IMR-90 (cell line): Measurements from ENCODE around the gene RAB25. TPM values are rescaled to one million over a fixed set of nuclear protein-coding genes. Genes with fewer than 3 reads are reported as not detected.

Experiments used
- ATAC-seq: fragments of 200-7000 bp; cut with Tn5 transposase; 2 replicates; pipeline ENCODE4 v1.9.1; 2020; ENCODE audit warnings: low read depth, mild to moderate bottlenecking, moderate library complexity
- BruUV-seq: library from RNA; stranded (reverse); fragments of 400-500 nt; replicated peaks from 2 replicates; lab custom pipeline; 2021; lab: Mats Ljungman, UMichigan
- CTCF ChIA-PET: fragments of 300-600 bp; formaldehyde crosslinking; extraction: SDS; loops from one replicate; lab custom pipeline; 2021; ENCODE audit warnings: antibody characterized with exemption; lab: Yijun Ruan, JAX
- POLR2A ChIA-PET: fragments of 300-600 bp; sonication (Branson Sonifier 250); formaldehyde crosslinking; loops from one replicate; lab custom pipeline; 2022; ENCODE audit warnings: antibody characterized with exemption; ENCODE audit not compliant: unreplicated experiment; lab: Charles Lee
- DNase-seq: peaks from one replicate; pipeline ENCODE4 v3.0.0; 2013
- H2AFZ ChIP-seq: replicated peaks from 2 replicates; pipeline ENCODE3; 2013; ENCODE audit warnings: low read length, mild to moderate bottlenecking; ENCODE audit not compliant: poor library complexity
- H2AK5ac ChIP-seq: 2 replicates; pipeline ENCODE4 v1.6.1; 2013; ENCODE audit warnings: low read depth, low read length, inconsistent platforms
- H2AK9ac ChIP-seq: replicated peaks from 2 replicates; pipeline ENCODE3; 2013; ENCODE audit warnings: mild to moderate bottlenecking, low read depth, low read length, moderate library complexity; ENCODE audit not compliant: poor library complexity
- H2BK120ac ChIP-seq: 2 replicates; pipeline ENCODE4 v1.6.1; 2013; ENCODE audit warnings: low read depth, low read length, inconsistent platforms
- H2BK15ac ChIP-seq: 3 replicates; pipeline ENCODE4 v1.6.1; 2013; ENCODE audit warnings: low read depth, low read length, inconsistent platforms
- H2BK20ac ChIP-seq: 2 replicates; pipeline ENCODE4 v1.6.1; 2013; ENCODE audit warnings: low read depth, mild to moderate bottlenecking, inconsistent platforms, low read length, moderate library complexity
- H2BK5ac ChIP-seq: 2 replicates; pipeline ENCODE4 v1.6.1; 2013; ENCODE audit warnings: mild to moderate bottlenecking, low read depth, low read length, inconsistent platforms; ENCODE audit not compliant: poor library complexity, severe bottlenecking
- H3K14ac ChIP-seq: replicated peaks from 2 replicates; pipeline ENCODE4 v1.6.1; 2013; ENCODE audit warnings: low read depth, low read length, inconsistent platforms
- H3K18ac ChIP-seq: 2 replicates; pipeline ENCODE4 v1.6.1; 2013; ENCODE audit warnings: low read depth, low read length, control low read depth
- H3K23ac ChIP-seq: 2 replicates; pipeline ENCODE4 v1.6.1; 2013; ENCODE audit warnings: low read depth, low read length, inconsistent platforms
- H3K27ac ChIP-seq: 2 replicates; pipeline ENCODE4 v1.5.1; 2013; ENCODE audit warnings: mild to moderate bottlenecking, control low read depth, low read length; ENCODE audit not compliant: insufficient read depth
- H3K27me3 ChIP-seq: 2 replicates; pipeline ENCODE4 v1.6.1; 2013; ENCODE audit warnings: low read length; ENCODE audit not compliant: control insufficient read depth, insufficient read depth
- H3K36me3 ChIP-seq: 2 replicates; pipeline ENCODE4 v1.6.1; 2013; ENCODE audit warnings: low read length, mixed read lengths; ENCODE audit not compliant: control insufficient read depth, insufficient read depth
- H3K4ac ChIP-seq: 2 replicates; pipeline ENCODE4 v1.6.1; 2013; ENCODE audit warnings: low read depth, low read length, inconsistent platforms
- H3K4me1 ChIP-seq: 2 replicates; pipeline ENCODE4 v1.6.1; 2013; ENCODE audit warnings: low read length, mixed read lengths; ENCODE audit not compliant: control insufficient read depth, insufficient read depth
- H3K4me2 ChIP-seq: 2 replicates; pipeline ENCODE4 v1.6.1; 2013; ENCODE audit warnings: low read depth, mild to moderate bottlenecking, control low read depth, low read length, moderate library complexity
- H3K4me3 ChIP-seq: 2 replicates; pipeline ENCODE4 v1.5.1; 2013; ENCODE audit warnings: low read depth, mild to moderate bottlenecking, control low read depth, low read length, moderate library complexity; ENCODE audit not compliant: insufficient read depth
- H3K56ac ChIP-seq: 2 replicates; pipeline ENCODE4 v1.6.1; 2013; ENCODE audit warnings: low read length, inconsistent platforms; ENCODE audit not compliant: insufficient read depth; ENCODE audit errors: extremely low read depth
- H3K79me1 ChIP-seq, 2 experiments: 2 replicates each; pipeline ENCODE4 v1.6.1; 2013; ENCODE audit warnings: low read length in 2 of 2, inconsistent platforms in 1 of 2, low read depth in 1 of 2
- H3K9ac ChIP-seq: 2 replicates; pipeline ENCODE4 v1.6.1; 2013; ENCODE audit warnings: low read depth, low read length, control low read depth
- H3K9me1 ChIP-seq: 2 replicates; pipeline ENCODE4 v1.6.1; 2013; ENCODE audit warnings: low read length, inconsistent platforms; ENCODE audit not compliant: insufficient read depth
- H3K9me3 ChIP-seq: 2 replicates; pipeline ENCODE4 v1.6.1; 2013; ENCODE audit warnings: low read length; ENCODE audit not compliant: control insufficient read depth, insufficient read depth
- H4K20me1 ChIP-seq: 2 replicates; pipeline ENCODE4 v1.6.1; 2013; ENCODE audit warnings: low read length, inconsistent platforms; ENCODE audit not compliant: insufficient read depth
- H4K5ac ChIP-seq: 2 replicates; pipeline ENCODE4 v1.6.1; 2013; ENCODE audit warnings: mild to moderate bottlenecking, low read depth, low read length, control low read depth
- H4K8ac ChIP-seq, 2 experiments: 2 replicates each; pipeline ENCODE4 v1.6.1; 2013; ENCODE audit warnings: low read depth in 2 of 2, low read length in 2 of 2, control low read depth in 1 of 2, inconsistent platforms in 1 of 2
- H4K91ac ChIP-seq: 2 replicates; pipeline ENCODE4 v1.6.1; 2013; ENCODE audit warnings: low read depth, low read length, inconsistent platforms; ENCODE audit not compliant: insufficient read depth
- CHD1 ChIP-seq: IDR thresholded peaks from 2 replicates; pipeline ENCODE4 v1.6.1; 2012; ENCODE audit warnings: low read depth, low read length, improper control_type of control experiment
- ELK1 ChIP-seq: fragments of 150-350 bp; IDR thresholded peaks from 2 replicates; pipeline ENCODE4 v1.6.1; 2016; ENCODE audit warnings: low read depth, mild to moderate bottlenecking, low read length, moderate library complexity, borderline replicate concordance
- FOS ChIP-seq: fragments of 150-350 bp; IDR thresholded peaks from 2 replicates; pipeline ENCODE4 v1.6.1; 2016; ENCODE audit warnings: low read depth, low read length
- MXI1 ChIP-seq: IDR thresholded peaks from 2 replicates; pipeline ENCODE4 v1.6.1; 2012; ENCODE audit warnings: low read depth, mild to moderate bottlenecking, low read length, moderate library complexity, borderline replicate concordance
- NFE2L2 ChIP-seq: fragments of 150-350 bp; IDR thresholded peaks from 2 replicates; pipeline ENCODE4 v1.6.1; 2016; ENCODE audit warnings: low read depth, mild to moderate bottlenecking, low read length
- RCOR1 ChIP-seq: IDR thresholded peaks from 2 replicates; pipeline ENCODE4 v1.6.1; 2012; ENCODE audit warnings: mild to moderate bottlenecking, low read length, improper control_type of control experiment; ENCODE audit not compliant: insufficient replicate concordance
- WGBS, 2 experiments: methylation state at CpG; one replicate each; pipeline versions ENCODE4 v1.1.5 to v1.1.7; 2013; ENCODE audit warnings: missing lambda C conversion rate in 2 of 2; ENCODE audit not compliant: insufficient read length in 1 of 2; ENCODE audit errors: extremely low coverage in 2 of 2; 5-methylcytosine and 5-hydroxymethylcytosine counted together
- dilution Hi-C: fragments of 300-500 bp; cut with HindIII; formaldehyde crosslinking; loops from one replicate; pipeline ENCODE4 v1.14.3; 2018; ENCODE audit warnings: low sequenced_read_pairs; ENCODE audit not compliant: unreplicated experiment
- in situ Hi-C: fragments of 300-500 bp; cut with MboI; formaldehyde crosslinking; loops from 3 replicates; pipeline ENCODE4 v1.14.3; 2019; ENCODE audit warnings: low sequenced_read_pairs, inconsistent platforms, mixed read lengths
- intact Hi-C: fragments of 100-400 bp; cut with micrococcal nuclease; formaldehyde crosslinking; loops from 2 replicates; pipeline ENCODE4 v1.10.0; 2022
- polyA plus RNA-seq, 3 experiments: library from polyadenylated mRNA; depleted of rRNA; stranded (reverse); fragments of >200 nt; gene quantifications; 2 replicates each; pipeline ENCODE4 v1.2.3, GENCODE V29; 2012; ENCODE audit warnings: low replicate concordance in 1 of 3
- total RNA-seq: library from RNA; depleted of rRNA; stranded (reverse); fragments of >200 nt; gene quantifications from 2 replicates; pipeline ENCODE4 v1.2.3, GENCODE V29; 2012

The RAB25 gene
- total and polyA plus RNA-seq, 2 of the 4 experiments (the other 2 are of a cell fraction): not detected

DNA sequence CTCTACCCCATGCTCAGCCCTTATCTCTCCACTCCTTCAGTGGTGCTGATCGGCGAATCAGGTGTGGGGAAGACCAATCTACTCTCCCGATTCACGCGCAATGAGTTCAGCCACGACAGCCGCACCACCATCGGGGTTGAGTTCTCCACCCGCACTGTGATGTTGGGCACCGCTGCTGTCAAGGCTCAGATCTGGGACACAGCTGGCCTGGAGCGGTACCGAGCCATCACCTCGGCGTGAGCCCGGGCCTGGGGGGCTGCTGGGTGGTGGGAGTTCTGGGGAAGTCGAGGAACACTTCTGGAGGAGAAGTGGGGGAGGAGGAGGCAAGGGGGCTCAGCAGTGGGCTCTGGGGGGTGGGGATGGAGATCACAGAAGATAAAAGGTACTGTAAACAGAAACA, 4.9 kb downstream of the RAB25 start:
- no peak overlapping the region for H3K18ac ChIP-seq
- ChIA-PET POLR2A (no interaction called here), CTCF (interaction anchor here (0.6 to 1.3 kb wide), 7 partner anchors 10 to 138 kb away, joined by 3 to 7 read pairs (median 5); no protein-coding TSS in a partner anchor)
- peak overlapping the region; percentile 65 for H2AFZ ChIP-seq
- DNase-seq (no peak), ATAC-seq (no peak)
- dilution Hi-C loops (no loop called here), intact Hi-C loops (loop anchor here (1.0 kb wide), 2 partner anchors 40 to 128 kb away; no protein-coding TSS in a partner anchor), in situ Hi-C loops (loop anchor here (5.0 kb wide), 1 partner anchor 129 kb away; no protein-coding TSS in a partner anchor)
- H3K14ac ChIP-seq: no peak overlapping the region
- no peak overlapping the region for H3K9ac ChIP-seq
- no peak overlapping the region for H3K56ac ChIP-seq
- no peak overlapping the region for H3K4me3 ChIP-seq
- TF ChIP-seq MXI1 (no peak), CHD1 (no peak), NFE2L2 (no peak), RCOR1 (no peak), FOS (no peak), ELK1 (no peak)
- H3K27me3 ChIP-seq: no peaks in the 10 kb centered on the region
- H3K23ac ChIP-seq: no peak overlapping the region
- H3K4ac ChIP-seq: no peak overlapping the region
- no peak overlapping the region for H2BK120ac ChIP-seq
- peaks cover 2% of the 10 kb centered on the region; the same call in 1 of the 2 replicates for H3K9me1 ChIP-seq
- H2AK5ac ChIP-seq: no peak overlapping the region
- no peak overlapping the region for H4K5ac ChIP-seq
- no TSS peak for BruUV-seq
- H2BK20ac ChIP-seq: no peak overlapping the region
- H3K4me2 ChIP-seq: no peak overlapping the region
- no peak overlapping the region for H2BK5ac ChIP-seq
- peaks cover 5% of the 10 kb centered on the region for H3K4me1 ChIP-seq
- no peak overlapping the region for H2BK15ac ChIP-seq
- peak overlapping the region; percentile 29 for H2AK9ac ChIP-seq
- H4K91ac ChIP-seq: no peak overlapping the region
- H4K20me1 ChIP-seq: no peaks in the 10 kb centered on the region
- H3K27ac ChIP-seq: no peak overlapping the region
- WGBS, 2 experiments: 65% methylated on average over 10 of the region's 16 CpGs; no CpG with 5 or more reads in 1 of the 2 experiments
- H3K79me1 ChIP-seq: no peaks in the 10 kb centered on the region
- no peaks in the 10 kb centered on the region for H3K9me3 ChIP-seq
- H3K36me3 ChIP-seq: no peaks in the 10 kb centered on the region
- no peak overlapping the region for H4K8ac ChIP-seq
